Measurements from ENCODE around the gene UCKL1.

UCKL1 gene

DNA sequence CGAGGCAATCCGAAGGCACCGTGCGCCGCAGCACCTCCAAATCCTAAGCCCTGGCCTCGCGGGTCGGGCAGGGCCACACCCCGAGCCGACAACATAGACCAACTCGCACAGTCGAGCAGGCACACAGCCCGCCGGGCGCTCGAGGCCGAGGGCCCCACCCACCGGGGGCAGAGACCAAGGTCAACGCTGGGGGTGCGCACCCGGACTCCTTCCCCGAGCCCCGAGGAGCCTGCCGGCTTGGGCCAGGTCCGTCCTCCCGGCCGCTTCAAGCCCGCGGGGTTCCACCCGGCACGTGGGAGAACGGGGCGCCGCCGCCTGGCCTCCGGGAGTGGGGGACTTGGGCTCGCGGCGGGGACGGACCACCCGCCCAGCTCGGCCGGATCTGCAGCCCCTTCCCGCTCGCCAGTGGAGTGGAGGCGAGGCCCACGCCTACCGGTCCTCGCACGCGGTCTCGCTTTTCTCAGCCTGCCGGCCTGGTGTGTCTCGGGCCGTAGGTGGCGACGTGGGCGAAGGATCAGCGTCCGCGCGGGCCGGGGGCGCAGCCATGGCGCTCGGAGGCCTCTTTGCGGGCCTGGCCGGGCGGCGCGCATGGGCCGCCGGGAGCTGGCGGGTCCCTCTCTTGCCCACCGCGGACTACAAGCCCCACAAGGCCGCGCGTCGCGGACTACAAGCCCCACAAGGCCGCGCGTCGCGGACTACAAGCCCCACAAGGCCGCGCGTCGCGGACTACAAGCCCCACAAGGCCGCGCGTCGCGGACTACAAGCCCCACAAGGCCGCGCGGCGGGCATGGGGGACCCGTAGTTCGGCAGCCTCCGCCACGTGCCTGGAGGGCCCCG lies at the start of gene UCKL1:
UCKL1 (minus strand) TSS at position 590 of the 837 bp plus-strand sequence; CDS start at position 546, 44 bp downstream.
- Mint-ChIP-seq H3K36me3 (ENCODE audit: low read depth) (peaks cover 4% of the 10 kb centered on the region), H3K27me3 (no peaks in the 10 kb centered on the region), H3K4me3 (peak within 1 kb of the TSS; percentile 86), H3K9me3 (no peaks in the 10 kb centered on the region), H3K4me1 (ENCODE audit: low read depth) (peaks cover 38% of the 10 kb centered on the region), H3K27ac (peak within 1 kb of the TSS; percentile 90)

DNA sequence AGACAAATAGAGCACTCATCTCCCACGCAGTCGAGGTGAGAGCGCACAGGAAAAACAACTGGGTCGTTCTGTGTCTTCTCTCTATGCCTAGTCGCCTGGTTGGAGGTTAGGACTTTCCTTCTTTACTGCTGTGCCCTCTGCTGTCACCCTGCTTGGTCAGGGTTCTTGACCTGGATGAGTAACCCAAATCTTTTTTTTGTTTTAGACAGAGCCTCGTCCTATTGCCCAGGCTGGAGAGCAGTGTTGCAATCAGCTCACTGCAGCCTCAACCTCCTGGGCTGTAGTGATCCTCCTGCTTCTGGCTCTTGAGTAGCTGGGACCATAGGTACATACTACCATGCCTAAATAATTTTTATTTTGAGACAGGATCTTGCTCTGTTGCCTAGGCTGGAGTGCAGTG lies 49.2 kb upstream of the UCKL1 start:
- Mint-ChIP-seq H3K4me1 (ENCODE audit: low read depth) (peaks cover 53% of the 10 kb centered on the region), H3K9me3 (peaks cover 8% of the 10 kb centered on the region), H3K27me3 (no peaks in the 10 kb centered on the region), H3K4me3 (no peak overlapping the region), H3K27ac (no peak overlapping the region), H3K36me3 (ENCODE audit: low read depth) (peaks cover 65% of the 10 kb centered on the region)

DNA sequence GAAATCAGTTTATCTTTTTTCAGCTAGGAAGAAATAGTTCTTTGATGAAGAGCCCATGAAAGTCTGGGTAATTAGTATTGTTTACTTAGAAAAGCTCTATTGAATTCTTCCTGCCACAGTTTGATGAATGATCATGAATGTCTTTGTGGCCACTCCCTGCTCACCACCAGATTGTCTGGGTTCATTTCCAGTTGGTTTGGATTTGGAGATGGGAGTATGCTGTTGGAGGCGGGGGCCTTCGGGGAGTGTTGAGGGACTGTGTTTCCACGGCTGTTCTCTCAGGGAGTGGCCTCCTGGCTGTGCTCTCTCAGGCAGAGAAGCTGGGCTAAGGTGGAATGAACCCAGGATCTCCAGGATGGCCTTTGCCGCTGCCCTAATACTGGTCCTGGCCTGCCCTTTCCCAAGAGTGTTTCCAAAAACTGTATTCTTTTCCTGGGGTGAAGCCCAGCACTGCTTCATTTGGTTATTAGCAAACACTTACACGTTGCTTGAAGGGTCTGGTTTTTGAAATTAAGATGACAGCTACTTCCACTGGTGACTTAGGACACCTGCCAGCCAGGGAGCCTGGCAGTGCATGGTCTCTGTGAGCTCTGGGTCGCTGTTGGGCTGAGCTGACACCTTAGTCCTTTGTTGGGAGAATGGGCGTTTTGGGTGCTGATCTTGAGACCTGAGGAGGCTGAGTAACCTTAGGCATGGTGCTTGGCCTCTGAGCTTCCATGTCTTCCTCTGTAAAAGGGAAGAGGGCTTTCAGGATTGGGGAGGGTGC lies 47.9 kb upstream of the UCKL1 start:
- Mint-ChIP-seq H3K9me3 (peaks cover 8% of the 10 kb centered on the region), H3K4me3 (no peak overlapping the region), H3K36me3 (ENCODE audit: low read depth) (peaks cover 64% of the 10 kb centered on the region), H3K4me1 (ENCODE audit: low read depth) (peaks cover 41% of the 10 kb centered on the region), H3K27ac (no peak overlapping the region), H3K27me3 (no peaks in the 10 kb centered on the region)

DNA sequence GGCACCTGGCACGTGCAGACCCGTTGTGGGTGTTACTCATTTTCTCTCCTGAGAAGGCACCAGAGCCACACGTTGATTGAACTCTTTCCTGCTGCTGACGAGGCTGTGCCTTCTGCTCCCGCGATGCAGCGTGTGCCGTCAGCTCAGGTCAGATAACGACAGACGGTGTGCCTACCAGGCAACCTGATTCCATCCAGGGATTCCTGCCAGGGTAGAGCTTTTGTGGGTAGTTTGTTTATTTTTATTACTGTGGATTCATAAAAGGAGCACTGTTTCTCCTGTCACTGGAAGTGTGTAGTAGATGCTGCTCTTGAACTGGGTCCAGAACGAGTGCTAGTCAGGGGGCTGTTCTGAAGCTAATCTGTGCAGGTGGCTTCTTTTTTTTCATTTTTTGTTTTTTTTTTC lies 45.4 kb upstream of the UCKL1 start:
- Mint-ChIP-seq H3K4me3 (no peak overlapping the region), H3K9me3 (no peaks in the 10 kb centered on the region), H3K36me3 (ENCODE audit: low read depth) (peaks cover 60% of the 10 kb centered on the region), H3K27ac (peak overlapping the region; percentile 59), H3K4me1 (ENCODE audit: low read depth) (peaks cover 25% of the 10 kb centered on the region), H3K27me3 (no peaks in the 10 kb centered on the region)

DNA sequence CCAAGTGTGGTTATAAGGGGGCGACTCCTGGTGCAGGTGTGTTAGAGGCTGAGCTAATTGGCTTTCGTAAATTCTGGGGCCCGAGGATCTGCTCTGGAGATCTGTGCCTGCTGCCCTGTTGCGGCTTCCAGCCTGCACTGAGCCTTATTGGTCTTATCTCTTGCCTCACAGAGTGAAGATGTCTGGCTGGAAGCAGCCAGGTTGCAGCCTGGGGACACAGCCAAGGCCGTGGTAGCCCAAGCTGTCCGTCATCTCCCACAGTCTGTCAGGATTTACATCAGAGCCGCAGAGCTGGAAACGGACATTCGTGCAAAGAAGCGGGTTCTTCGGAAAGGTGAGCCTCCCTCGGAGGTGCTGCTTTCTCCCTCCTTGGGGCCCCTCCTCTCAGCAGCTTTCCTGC lies 44.7 kb upstream of the UCKL1 start:
- Mint-ChIP-seq H3K36me3 (ENCODE audit: low read depth) (peaks cover 61% of the 10 kb centered on the region), H3K4me3 (no peak overlapping the region), H3K9me3 (no peaks in the 10 kb centered on the region), H3K27ac (no peak overlapping the region), H3K4me1 (ENCODE audit: low read depth) (peaks cover 23% of the 10 kb centered on the region), H3K27me3 (no peaks in the 10 kb centered on the region)

DNA sequence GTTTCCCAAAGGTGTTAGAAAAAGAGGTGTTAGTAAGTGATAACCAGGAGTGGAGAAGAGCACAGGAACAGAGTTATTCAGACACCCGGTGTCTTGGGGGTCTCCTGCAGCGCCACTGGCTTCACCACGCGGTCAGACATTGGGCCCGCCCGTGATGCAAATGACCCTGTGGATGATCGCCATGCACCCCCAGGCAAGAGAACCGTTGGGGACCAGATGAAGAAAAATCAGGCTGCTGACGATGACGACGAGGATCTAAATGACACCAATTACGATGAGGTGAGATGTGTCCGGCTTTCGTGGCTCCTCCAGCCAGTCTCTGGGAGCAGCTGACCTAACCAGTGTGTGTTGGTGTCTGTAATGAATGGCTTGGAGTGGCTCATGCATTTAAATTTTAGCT lies 26.7 kb upstream of the UCKL1 start:
- Mint-ChIP-seq H3K4me1 (ENCODE audit: low read depth) (peaks cover 44% of the 10 kb centered on the region), H3K27ac (peak overlapping the region; percentile 63), H3K36me3 (ENCODE audit: low read depth) (peaks cover 31% of the 10 kb centered on the region), H3K9me3 (no peaks in the 10 kb centered on the region), H3K27me3 (no peaks in the 10 kb centered on the region), H3K4me3 (peak overlapping the region; percentile 33)

DNA sequence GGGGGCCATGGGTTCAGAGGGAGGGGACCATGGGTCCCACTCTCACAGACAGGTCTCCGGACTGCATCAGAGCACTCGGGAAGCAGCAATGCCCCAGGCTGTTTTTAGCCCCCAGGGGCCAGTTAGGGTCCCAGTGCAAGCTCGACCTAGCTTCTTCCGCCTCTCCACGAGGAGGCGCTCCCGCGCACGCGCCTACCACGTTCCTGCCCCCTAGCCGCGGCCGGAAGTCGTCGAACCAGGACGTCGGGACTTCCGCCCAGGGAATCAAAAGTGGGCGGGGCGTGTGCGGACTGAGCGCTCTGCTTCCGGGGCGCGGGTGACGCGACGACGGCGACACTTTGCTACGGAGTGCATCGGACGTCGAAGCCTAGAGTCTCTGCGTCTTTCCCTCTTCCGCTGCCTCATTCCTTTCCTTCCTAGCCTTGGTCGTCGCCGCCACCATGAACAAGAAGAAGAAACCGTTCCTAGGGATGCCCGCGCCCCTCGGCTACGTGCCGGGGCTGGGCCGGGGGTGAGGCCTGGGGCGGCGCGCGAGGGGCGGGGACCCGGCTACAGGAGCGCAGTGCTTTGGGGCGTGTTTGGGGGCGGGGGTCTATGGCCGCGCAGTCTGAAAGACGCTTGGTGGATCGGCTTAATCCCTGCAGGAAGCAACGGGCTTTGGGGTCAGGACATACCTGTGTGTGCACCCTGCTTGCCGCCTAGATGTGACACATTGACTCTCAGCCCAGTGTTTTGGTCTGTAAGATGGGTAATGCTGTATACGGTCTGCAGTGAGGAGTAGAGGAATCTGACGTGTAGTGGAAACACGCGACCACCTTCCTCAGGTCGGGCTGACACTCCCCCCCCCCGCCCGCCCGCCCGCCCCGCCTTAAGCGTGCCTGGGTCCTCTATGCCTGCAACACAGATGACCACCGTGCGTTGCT lies 24.9 kb upstream of the UCKL1 start, which contains the start of gene PRPF6:
PRPF6 (plus strand) TSS at position 327 of the 923 bp plus-strand sequence; CDS start at position 441, 114 bp downstream.
- H3K4me3 Mint-ChIP-seq, result peak within 1 kb of the TSS; percentile 94
- H3K27me3 Mint-ChIP-seq, result no peaks in the 10 kb centered on the region
- H3K4me1 Mint-ChIP-seq (ENCODE audit: low read depth), result peaks cover 63% of the 10 kb centered on the region
- peak within 1 kb of the TSS; percentile 97 for H3K27ac Mint-ChIP-seq
- H3K36me3 Mint-ChIP-seq (ENCODE audit: low read depth), result peaks cover 34% of the 10 kb centered on the region
- H3K9me3 Mint-ChIP-seq, result no peaks in the 10 kb centered on the region

DNA sequence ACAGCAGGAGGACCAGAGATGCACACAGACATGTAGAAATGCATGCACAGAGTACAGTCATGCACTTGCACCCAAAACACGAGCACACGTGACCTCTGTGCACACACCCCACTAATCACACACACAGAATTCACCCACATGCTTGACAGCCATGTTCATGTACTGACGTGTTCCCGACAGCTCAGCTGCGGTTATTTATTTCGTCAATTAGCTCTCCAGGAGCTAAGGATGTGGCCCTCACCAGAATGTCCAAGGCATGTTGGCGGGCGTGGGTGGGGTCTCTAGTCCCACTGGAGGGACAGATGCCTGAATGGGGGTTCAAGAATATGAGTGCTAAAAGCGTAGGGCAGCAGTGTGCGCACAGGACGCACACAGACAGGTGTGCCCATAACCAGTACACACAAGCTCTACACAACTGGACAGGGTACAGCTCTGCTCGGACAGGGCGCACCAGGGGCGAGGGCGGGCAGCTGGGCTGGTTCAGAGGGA lies 24.1 kb upstream of the UCKL1 start:
- H3K4me3 Mint-ChIP-seq, result peak overlapping the region; percentile 94
- H3K36me3 Mint-ChIP-seq (ENCODE audit: low read depth), result peaks cover 31% of the 10 kb centered on the region

DNA sequence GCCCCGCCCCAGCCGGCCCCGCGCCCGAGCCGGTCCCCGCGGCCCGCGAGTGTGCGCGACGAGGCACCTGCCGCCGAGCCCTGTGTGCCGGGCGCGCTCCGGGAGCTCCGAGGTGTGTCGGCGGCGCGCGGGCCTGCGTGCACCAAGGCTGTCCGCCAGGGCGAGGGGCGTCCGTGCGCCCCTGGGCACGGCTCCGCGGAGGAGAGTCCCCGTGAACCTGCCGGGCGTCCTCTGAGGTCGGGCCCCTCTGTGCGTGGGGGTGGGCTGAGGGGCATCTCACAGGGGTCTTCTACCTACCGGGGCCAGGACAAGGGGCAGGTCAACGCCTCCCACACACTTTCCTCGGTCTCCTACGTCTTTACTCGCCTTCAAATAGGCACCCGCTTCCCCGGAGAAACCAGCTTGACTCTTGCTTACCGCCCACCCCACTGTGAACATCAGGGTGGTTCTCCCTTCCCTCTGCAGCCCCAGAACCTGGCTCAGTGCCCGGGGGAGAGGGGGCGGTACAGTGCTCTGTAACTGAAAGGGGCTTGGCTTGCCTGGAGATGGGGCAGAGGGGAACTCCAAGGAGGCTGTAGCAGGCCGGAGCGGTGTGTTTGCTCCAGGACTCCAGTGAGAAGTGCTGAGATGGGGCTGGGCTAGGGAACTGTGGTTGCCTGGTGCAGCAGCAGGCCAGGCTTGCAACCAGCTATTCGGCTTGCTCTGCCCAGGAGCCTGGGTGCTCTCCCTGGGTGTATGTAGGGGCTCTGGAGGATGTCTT lies 23.5 kb upstream of the UCKL1 start, which contains the start of gene SAMD10:
SAMD10 (minus strand) TSS at position 86 of the 760 bp plus-strand sequence. CDS start 175 bp downstream, outside the sequence.
- Mint-ChIP-seq H3K36me3 (ENCODE audit: low read depth) (peaks cover 32% of the 10 kb centered on the region), H3K27ac (peak within 1 kb of the TSS; percentile 97), H3K27me3 (no peaks in the 10 kb centered on the region), H3K9me3 (no peaks in the 10 kb centered on the region), H3K4me1 (ENCODE audit: low read depth) (peaks cover 64% of the 10 kb centered on the region), H3K4me3 (peak within 1 kb of the TSS; percentile 94)

More for the DNA sequence above, 24.1 kb upstream of the UCKL1 start:
- Mint-ChIP-seq H3K27ac (peak overlapping the region; percentile 97), H3K9me3 (no peaks in the 10 kb centered on the region), H3K27me3 (no peaks in the 10 kb centered on the region), H3K4me1 (ENCODE audit: low read depth) (peaks cover 65% of the 10 kb centered on the region)

DNA sequence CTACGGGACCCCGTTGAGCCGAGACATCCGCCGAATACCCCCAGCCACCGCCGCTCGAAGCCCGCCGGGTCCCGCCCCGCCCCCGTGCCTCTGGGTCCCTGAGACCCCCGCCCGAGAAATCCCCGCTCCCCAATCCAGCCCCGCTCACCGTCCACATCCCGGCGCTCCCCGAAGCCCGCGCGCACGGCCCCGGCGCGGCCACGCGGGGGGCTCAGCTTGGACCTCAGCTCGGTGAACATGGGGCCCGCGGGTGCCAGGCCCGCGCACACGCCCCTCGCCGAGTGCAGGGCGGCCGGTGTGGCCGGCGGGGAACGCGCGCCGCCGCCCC lies 23.0 kb upstream of the UCKL1 start:
- H3K9me3 Mint-ChIP-seq, result no peaks in the 10 kb centered on the region
- H3K27me3 Mint-ChIP-seq, result no peaks in the 10 kb centered on the region
- peak overlapping the region; percentile 68 for H3K27ac Mint-ChIP-seq
- peak overlapping the region; percentile 82 for H3K4me3 Mint-ChIP-seq
- H3K4me1 Mint-ChIP-seq (ENCODE audit: low read depth), result peaks cover 60% of the 10 kb centered on the region
- peaks cover 28% of the 10 kb centered on the region for H3K36me3 Mint-ChIP-seq (ENCODE audit: low read depth)

DNA sequence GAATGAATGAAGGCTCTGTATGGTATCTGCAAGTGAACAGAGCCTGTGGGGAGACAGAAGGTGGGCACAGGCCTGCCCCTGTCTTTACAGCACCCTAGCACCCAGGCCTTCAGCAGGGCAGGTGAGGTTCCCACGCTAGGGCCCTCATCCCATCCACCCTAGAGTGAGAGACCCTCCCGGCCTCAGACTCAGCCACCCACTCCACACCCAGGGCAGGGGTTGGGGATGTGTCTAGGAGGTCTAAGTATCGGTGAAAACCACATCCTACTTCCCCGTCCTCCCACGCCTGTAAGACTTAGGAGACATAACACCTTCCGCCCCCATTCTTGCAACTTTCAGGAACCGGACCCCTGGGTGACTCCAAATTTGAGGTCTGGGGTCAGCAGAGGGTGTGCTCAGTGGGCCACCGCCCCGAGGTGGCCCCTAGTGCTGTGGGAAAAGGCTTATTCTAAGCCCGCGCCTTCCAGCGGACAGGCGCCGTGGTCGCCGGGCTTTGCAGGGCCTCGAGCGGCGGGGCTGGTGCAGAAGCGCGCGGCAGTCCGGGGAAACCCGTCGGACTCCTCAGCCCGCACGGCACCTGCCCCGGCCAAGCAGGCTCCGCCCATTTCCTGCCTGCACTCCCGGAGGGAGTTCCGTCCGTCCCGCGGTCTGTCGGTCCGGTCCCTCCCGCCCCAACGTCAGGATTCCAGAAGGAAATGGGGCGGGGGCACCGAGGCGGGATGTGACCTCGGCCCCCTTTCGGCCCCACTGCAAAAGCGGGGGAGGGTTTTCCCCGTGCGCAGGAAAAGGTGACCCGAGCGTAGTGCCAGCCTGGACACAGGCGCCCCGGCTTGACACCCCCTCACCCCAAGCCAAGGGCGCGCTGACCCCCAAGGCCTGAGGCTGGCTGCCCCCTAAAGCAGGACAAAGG lies 22.4 kb upstream of the UCKL1 start:
- Mint-ChIP-seq H3K9me3 (no peaks in the 10 kb centered on the region), H3K4me1 (ENCODE audit: low read depth) (peaks cover 63% of the 10 kb centered on the region), H3K27me3 (no peaks in the 10 kb centered on the region), H3K4me3 (peak overlapping the region; percentile 82), H3K36me3 (ENCODE audit: low read depth) (peaks cover 32% of the 10 kb centered on the region), H3K27ac (peak overlapping the region; percentile 78)

DNA sequence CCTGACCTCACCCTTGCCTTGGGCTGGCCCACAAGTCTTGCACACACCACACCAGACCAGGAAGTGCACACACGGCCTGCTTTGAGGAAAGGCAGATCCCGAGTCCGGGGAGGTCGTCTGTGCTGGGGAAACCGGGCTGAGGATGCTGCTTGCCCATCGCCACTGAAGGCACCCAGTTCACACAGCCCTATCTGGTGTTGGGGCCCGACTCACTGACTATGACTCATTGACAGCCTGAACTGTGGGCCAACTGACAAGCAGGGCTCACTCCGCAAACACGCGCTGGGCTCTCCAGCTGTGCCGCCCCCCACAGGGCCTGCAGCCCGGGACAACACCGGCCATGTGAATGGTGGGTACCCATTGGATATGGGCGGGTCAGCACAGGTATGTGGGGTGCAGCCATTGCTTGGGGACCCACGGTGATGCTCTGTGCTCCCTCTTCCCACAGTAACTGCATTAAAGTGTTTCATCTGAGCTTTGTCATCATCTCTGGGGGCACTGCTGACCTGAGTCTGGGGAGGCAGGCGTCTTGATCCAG lies 21.6 kb upstream of the UCKL1 start:
- Mint-ChIP-seq H3K9me3 (no peaks in the 10 kb centered on the region), H3K27me3 (no peaks in the 10 kb centered on the region), H3K27ac (peak overlapping the region; percentile 78), H3K36me3 (ENCODE audit: low read depth) (peaks cover 28% of the 10 kb centered on the region), H3K4me1 (ENCODE audit: low read depth) (peaks cover 58% of the 10 kb centered on the region), H3K4me3 (peak overlapping the region; percentile 82)

Measured in stimulated activated naive CD8-positive, alpha-beta T cell treated with anti-CD3 and anti-CD28 coated beads, Interleukin-15, Interleukin-2, amounts not matched to agents 100 ng/mL and 50 ng/mL, for 24 hours (primary cell).